Erythroblast (primary cell): ENCODE data around the gene DENND6B.

ENCODE experiments used
- DNase-seq, 2 experiments: peaks; one replicate each; lab custom pipeline; 2025; lab: John Stamatoyannopoulos, UW
- GATA1 ChIP-seq: IDR thresholded peaks from 2 replicates; pipeline ENCODE4 v1.6.1; 2011; ENCODE audit warnings: low read depth, mild to moderate bottlenecking, control low read depth, low read length, moderate library complexity
- POLR2A ChIP-seq: IDR thresholded peaks from 2 replicates; pipeline ENCODE4 v1.6.1; 2011; ENCODE audit warnings: mild to moderate bottlenecking, low read length

The DENND6B gene

DNA sequence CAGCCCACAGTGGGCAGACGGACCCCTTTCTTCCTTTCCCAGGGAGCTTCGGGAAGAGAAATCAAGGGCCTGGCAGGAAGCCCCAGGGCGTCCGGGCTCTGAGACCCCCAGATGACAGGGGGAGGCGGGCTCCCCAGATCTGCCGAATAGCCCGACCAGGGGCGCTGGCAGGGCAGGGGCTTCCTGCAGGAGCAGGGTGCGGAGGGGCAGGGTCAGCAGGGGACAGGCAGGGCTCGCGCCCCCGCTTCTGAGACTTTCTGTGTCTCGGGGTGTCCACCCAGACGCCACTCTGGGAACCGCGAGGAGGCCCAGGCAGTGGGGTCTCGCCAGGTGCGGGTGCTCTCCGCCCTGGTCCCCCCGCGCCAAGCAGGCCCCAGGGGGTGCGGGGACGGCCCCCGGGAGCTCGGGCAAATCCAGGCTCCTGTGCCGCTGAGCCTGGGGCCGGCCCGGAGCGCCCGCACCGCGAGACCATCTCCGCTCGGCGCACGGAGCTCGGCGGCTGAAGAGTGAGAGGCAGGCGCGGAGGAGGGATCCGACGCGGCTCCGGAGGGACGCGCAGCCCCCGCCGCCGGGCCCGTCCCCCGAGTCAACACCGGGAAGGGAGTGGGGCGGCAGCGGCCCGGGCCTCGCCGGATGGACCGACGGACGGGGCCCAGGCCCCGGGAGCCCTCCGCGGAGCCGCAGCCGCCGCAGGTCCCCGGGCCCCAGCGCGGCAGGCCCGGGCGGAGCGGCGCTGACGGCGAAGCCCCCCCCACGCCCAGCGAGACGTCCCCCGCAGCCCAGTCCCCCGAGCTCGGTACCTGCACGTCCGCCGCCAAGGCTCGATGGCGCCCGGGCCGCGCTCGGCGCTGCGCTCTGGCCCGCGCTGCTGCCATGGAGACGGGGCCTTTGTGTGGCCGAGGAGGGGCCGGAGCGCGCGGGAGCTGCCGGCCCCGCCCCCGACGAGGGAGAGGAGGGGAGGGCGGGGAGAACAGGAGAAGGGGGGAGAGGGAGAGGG lies 19.8 kb downstream of the DENND6B start, which contains the start of gene PLXNB2:
Gene PLXNB2 (minus strand): TSS at position 894 of the 997 bp plus-strand sequence. CDS start 17,062 bp downstream, outside the sequence.
- DNase-seq = peak; percentile 47 to 58
- no peak for TF ChIP-seq POLR2A
- TF ChIP-seq GATA1 = no peak

DNA sequence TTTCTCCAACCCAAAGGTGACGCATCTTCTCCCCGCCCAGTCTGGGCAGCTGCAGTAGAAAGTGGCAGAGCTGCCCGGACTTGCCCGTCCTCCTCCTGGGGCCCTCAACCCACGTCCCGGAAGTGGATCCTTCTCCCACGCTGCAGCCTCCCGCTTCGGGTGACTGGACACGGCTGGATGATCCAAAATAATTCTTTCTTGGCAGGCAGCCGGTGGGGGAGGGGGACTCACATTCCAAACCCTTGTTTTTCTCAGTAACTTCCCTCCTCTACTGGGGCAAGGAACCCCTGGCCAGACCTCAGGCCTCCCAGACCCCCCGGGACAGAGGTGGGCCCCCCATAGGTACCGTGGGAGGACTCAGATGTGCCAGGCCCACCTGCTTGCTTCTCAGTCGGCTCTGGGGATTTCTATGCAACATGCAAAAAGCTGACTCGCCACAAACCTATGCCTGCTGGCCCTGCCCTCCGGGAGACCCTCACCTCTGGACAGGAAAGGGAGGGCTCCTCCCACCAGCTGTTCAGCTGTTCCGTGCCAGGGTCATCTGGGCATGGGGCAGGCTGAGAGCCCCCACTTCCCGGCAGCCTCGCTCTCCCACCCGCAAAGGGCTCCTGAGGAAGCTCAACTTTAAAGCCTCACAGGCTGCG lies 20.8 kb downstream of the DENND6B start:
- DNase-seq = peak in 1 of 2 experiments; percentile 28
- TF ChIP-seq GATA1 (no peak), POLR2A (peak; percentile 42)

DNA sequence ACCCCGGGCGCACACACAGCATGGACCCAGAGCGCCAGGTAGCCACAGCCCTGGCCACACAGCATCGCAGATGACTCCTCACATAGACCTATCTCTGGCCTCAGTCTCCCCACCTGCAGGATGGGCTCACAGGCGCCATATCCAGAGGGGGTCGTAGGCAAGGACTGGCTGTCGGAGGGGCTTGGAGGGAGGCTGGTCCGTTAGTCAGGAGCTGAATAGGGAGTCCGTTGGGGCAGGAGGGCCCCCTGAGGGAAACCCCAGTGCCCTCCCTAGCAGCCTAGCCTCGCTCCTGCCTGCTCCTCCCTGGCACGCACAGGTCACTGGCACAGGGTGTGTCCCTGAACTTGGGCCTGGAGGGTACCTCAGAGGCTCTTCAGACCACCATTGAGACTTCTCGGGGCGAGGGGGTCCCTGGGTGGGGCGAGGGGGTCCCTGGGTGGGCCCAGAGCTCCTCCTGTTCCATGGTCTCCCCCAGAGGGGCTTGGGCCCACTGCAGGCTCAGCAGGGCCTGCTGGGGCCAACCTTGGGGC lies 21.4 kb downstream of the DENND6B start:
- no peak for DNase-seq
- no peak for TF ChIP-seq GATA1
- TF ChIP-seq POLR2A = no peak

DNA sequence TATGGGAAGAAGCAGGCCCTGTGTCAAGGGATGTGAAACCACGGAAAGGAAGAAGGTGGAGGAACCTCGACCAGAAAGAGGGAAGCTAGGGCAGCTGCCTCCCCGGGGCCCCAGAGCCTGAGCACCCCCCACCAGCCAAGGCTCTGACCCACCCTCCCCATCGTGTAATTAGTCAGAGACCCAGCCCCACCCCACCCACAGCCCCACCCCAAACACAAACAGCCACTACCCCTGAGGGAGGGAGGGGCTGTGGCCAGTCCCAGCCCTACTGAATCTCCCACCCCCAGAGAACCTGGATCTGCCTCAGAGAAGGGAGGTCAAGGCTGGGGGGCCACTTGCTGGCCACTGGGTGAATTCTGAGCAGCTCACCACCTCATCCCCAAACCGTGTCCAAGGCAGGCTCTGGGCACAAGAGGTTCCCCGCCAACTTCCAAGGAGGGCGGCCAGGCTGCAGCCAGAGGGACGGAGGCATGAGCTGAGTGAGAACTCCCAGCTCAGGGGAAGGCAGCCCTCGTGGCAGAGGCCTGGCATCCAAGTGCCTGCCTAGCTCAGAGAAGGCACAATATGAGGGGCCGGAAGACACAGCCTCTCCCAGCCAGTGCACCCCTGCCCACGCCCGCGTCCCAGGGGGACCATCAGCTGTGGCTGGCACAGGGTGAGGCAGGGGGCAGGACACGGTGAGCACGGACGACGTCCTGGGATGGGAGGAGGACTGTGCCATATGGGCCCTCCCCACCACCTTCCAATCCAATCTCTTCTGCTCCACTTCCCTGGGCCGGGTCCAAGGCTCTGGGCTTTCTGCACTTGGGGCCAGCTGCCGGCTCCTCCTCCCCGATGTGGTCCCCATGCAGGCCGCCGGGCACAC lies 22.1 kb downstream of the DENND6B start:
- DNase-seq = no peak
- TF ChIP-seq GATA1 (no peak), POLR2A (no peak)

DNA sequence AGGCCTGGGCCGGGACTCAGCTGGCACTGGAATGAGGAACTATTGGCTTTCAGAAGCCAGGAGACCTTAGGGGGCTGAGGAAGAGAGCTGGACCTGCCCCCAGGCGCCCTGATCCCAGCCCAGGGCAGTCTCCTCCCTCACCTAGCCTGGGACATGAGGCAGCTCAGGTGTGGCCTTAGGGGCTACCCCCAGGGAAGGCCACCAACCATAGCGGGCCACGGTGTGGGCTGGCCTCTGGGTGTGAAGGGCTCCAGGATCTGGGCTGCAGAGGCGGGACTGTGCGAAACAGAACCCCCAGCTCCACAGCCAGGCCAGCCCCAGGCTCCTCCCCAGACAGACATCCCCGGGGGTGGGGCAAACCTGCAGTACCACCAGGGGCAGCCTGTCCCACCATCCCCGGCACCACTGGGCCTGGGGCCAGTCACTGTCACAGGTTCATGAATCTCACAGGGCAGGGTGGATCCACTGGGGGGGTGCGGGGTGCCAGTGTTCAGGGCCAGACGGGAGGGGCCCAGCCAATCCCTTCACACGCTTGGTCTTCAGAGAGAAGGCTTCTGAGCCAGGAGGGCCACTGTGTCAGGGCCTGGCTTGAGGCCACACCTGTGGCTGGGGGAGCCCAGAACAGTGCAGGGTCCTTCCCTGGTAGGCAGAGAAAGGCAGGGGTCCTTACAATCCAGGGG lies 22.8 kb downstream of the DENND6B start:
- DNase-seq = no peak
- TF ChIP-seq GATA1 (no peak), POLR2A (no peak)

DNA sequence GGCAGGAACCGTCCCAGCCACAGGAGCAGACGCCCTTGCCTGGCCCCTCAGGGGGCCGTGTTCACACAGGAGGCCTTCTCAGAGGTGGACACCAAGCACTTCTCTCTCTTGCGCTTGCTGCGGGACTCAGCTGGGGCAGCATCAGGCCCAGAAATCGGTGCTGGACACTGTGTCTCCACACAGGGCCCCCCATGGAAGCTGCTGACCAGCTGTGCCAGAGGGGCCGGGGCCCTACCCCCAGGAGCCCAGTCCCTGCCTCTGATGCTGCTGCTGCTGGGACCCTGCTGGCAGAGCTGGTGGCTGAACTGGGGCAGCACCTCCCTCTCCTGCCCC lies 23.3 kb downstream of the DENND6B start:
- no peak for TF ChIP-seq POLR2A
- no peak for TF ChIP-seq GATA1
- no peak for DNase-seq

DNA sequence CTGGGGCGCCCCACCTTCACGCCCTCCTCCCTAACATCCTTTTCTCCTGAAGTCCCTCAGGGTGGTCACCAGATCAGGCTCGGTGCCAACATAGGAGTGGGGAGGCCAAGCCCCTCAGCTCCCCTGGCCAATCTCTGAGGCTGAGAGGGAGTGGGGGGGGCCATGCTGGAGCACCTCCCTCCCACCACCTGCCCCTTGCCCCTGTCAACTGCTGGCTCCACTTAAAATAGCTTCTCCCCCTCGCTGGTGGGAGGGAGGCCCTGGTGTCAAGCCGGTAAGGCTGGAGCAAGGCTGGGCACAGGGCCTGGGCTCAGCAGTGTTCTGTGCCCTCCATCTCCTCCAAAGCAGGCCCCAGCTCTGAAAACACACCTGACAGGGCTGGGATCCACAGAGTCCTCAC lies 24.2 kb downstream of the DENND6B start:
- TF ChIP-seq POLR2A = no peak
- TF ChIP-seq GATA1 = no peak
- DNase-seq = no peak

DNA sequence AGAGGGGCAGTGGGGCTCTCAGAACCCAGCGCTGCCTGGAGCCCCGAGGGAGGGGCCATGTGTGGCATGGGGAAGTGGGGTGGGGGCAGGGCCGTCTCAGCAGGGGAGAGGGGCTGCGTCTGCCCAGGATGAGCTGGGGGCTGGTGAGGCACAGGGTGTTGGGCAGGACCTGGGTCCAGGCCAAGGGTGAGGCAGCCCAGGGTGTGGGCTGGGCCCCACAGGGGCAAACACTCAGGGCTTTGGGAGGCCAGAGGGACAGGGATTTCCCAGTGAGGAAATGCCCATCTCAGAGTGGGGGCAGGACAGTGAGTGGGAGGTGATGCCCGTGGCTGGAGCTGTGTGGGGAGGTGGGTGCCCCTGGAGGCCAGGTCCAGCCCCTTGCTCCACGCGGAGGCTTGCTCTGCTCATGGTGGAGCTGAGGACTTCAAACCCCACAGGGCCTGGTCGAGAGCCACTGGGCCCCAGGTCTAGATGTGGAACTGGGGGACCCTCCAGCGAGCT lies 24.7 kb downstream of the DENND6B start:
- no peak for DNase-seq
- no peak for TF ChIP-seq GATA1
- TF ChIP-seq POLR2A = no peak

DNA sequence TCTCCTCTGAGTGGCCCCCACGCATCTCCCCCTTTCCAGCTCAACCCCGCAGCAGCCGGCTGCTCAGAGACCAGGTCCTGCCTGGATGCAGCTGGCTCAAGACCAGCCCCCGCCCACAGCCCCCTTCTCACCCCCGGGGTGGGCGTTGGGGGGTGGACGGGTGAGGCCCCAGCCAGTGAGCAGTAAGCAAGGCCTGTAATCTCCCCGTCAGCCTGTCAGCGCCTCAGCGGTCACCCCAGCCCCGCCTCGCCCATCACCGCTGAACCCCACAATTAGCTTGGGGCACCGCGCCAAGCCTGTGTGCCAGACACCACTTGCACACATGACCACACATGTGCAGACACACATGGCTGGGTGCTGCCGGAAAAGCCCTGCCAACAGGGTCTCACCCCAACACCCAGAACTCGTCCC lies 25.2 kb downstream of the DENND6B start:
- DNase-seq = no peak
- TF ChIP-seq POLR2A (no peak), GATA1 (no peak)

DNA sequence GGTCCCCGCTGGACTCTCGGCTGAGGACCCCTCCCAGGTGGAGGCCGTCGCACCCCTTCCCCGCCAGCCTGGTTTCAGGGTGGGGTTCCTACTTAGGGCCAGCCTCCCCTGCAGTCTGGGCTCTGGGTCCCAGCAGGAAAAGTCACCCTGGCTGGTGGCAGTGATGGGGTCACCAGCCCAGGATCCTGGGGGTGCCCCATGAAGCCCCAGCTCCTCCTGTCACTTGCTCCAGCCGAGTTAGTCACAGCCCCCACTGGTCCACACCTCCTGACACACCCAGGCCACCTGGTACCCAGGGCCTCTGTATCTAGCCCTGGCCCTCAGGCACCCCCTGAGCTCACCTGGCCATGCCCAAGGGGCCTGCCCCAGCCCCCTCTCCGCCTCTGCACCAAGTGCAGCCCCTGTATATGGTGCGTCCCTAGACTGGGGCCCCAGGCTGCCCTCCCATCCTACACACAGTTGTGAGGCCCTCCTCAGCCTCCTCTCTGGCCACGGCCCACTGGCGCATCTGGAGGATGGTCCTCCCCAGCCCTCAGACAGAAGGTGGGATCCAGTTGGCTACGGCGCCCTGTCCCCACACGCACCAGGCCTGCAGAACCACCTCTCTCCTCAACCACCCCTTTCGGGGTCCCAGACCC lies 26.1 kb downstream of the DENND6B start:
- no peak for TF ChIP-seq POLR2A
- no peak for TF ChIP-seq GATA1
- no peak for DNase-seq

DNA sequence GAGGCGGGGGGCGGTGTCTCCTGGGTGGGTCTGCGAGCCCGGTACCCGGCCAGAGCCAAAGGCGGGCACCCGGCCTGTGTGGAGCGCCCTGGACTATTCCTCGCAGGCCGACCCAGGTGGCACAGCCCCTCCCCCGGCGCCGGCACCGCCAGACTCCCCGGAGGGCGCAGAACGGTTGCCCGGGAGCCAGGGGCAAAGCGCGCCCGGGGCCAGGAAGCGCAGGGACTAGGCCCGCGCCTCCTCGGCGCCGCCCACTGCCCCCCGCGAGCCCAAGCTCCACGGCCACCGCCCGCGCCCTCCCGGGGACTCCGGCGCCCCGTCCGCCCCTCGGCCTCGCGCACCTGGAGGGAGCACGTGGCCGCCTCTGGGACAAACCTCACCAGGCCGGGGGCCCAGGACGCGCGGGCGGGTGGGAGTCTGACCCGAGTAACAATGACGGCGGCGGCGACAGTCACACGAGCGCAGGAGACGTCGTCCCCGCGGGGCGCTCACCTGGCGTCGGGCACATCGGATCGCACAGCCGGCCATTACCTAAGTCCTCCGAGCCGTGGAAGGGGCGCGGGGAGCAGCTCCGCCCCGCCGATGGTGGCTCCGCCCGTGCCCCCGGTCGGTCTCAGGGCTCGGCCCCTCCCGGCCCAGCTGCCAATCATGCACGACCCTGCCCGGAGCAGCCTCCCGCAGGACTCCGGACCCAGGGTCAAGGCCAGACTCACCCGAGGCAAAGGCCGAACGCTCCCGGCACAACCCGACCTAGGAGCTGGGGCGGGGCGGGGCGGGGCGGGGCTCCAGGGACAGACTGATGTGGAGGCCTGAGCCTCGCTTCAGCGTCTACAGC lies 26.8 kb downstream of the DENND6B start:
- no peak for TF ChIP-seq GATA1
- TF ChIP-seq POLR2A = no peak
- no peak for DNase-seq
